Aorta (tissue), 5 donors: ENCODE measurements around the gene ZNF333. TPM values are rescaled to one million over a fixed set of nuclear protein-coding genes. Genes with fewer than 3 reads are reported as not detected.

Experiments used
- ATAC-seq: fragments of 200-7000 bp; cut with Tn5 transposase; one replicate; pipeline ENCODE4 v1.9.1; 2022; ENCODE audit warnings: moderate library complexity; ENCODE audit not compliant: low FRiP score
- DNase-seq, 2 donors: peaks; one replicate each; pipeline ENCODE4 v3.0.0-alpha.2; 2020
- H3K27ac ChIP-seq, 2 donors: one replicate each; pipeline ENCODE4 v1.5.1; 2013; ENCODE audit warnings: low read length in 2 of 2, mild to moderate bottlenecking in 2 of 2, moderate library complexity in 2 of 2, control low read depth in 1 of 2, inconsistent platforms in 1 of 2, low read depth in 1 of 2
- H3K27me3 ChIP-seq, 2 donors: one replicate each; pipeline ENCODE4 v1.6.1; 2013; ENCODE audit warnings: control low read depth in 1 of 2, low read length in 1 of 2, mild to moderate bottlenecking in 1 of 2, moderate library complexity in 1 of 2; ENCODE audit not compliant: insufficient read depth in 2 of 2, control insufficient read depth in 1 of 2
- H3K36me3 ChIP-seq, 2 donors: one replicate each; pipeline ENCODE4 v1.6.1; 2013; ENCODE audit warnings: control low read depth in 1 of 2, low read length in 1 of 2, mild to moderate bottlenecking in 1 of 2; ENCODE audit not compliant: insufficient read depth in 2 of 2, control insufficient read depth in 1 of 2
- H3K4me1 ChIP-seq, 2 donors: one replicate each; pipeline ENCODE4 v1.6.1; 2013; ENCODE audit warnings: low read length in 2 of 2, control low read depth in 1 of 2, mild to moderate bottlenecking in 1 of 2, moderate library complexity in 1 of 2; ENCODE audit not compliant: insufficient read depth in 2 of 2, control insufficient read depth in 1 of 2
- H3K4me3 ChIP-seq, 2 donors: one replicate each; pipeline ENCODE4 v1.5.1; 2013; ENCODE audit warnings: low read length in 2 of 2, control low read depth in 1 of 2, mild to moderate bottlenecking in 1 of 2
- H3K9me3 ChIP-seq: one replicate; pipeline ENCODE4 v1.6.1; 2013; ENCODE audit warnings: mild to moderate bottlenecking, low read length; ENCODE audit not compliant: control insufficient read depth
- WGBS, 2 donors: extraction: QIAGEN DNeasy Blood & Tissue Kit; methylation state at CpG; one replicate each; pipeline ENCODE4 v1.1.7; 2013; 5-methylcytosine and 5-hydroxymethylcytosine counted together
- intact Hi-C, 2 donors: fragments of 100-400 bp; cut with DNase I; formaldehyde crosslinking; loops; one replicate each; pipeline versions ENCODE4 v1.14.2 to v1.15.0; 2022
- polyA plus RNA-seq, 2 donors: library from polyadenylated mRNA; stranded (reverse); fragments of 200-250 nt; gene quantifications; one replicate each; pipeline ENCODE4 v1.2.3, GENCODE V29; 2013
- total RNA-seq, 2 donors: library from RNA; stranded (reverse); fragmentation: NEBNext Ultra II Directional; extraction: Animal tissue kit (Norgen Biotek cat#: 25700); gene quantifications; one replicate each; pipeline ENCODE4 v1.2.1, GENCODE V29; 2021
- donor health status: healthy with polysubstance abuse.
- donor health status: Bipolar disorder and iron deficiency.
- donor health status: DM: no; HTN: no; CAD: no.
- donor health status: DM: no; HTN: no; CAD: no.
- donor health status: DM: yes; HTN: yes; CAD: no.

The ZNF333 gene
- total and polyA plus RNA-seq, 4 donors, result 5.6 to 33.6 (median 29.3) TPM

DNA sequence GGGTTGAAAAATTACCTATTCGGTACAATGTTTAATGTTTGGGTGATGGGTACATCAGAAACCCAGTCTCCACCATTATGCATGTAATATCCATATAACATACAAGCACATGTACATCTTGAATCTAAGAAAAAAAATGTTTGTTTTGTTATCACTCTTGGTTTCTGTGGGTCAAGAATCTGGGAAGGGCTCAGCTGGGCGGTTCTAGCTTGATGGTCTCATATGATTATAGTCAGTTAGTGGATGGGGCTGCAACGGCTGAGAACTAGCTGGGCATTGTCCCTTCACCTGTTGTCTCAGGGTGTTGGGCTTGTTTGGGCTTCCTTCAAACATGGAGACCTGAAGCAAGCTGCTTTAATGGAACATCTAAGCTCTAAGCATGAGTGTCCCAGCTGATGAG lies 19.9 kb upstream of the ZNF333 start:
- H3K36me3 ChIP-seq, result no peaks in the 10 kb centered on the region
- peaks cover 6% of the 10 kb centered on the region for H3K9me3 ChIP-seq
- WGBS, 2 donors, result 70 to 71% methylated on average over 3 of the region's 3 CpGs
- H3K27me3 ChIP-seq, result no peaks in the 10 kb centered on the region
- ATAC-seq (no peak), DNase-seq (no peak)
- intact Hi-C loops, result no loop called here
- no peaks in the 10 kb centered on the region for H3K4me1 ChIP-seq
- H3K4me3 ChIP-seq, result no peak overlapping the region
- no peak overlapping the region for H3K27ac ChIP-seq

DNA sequence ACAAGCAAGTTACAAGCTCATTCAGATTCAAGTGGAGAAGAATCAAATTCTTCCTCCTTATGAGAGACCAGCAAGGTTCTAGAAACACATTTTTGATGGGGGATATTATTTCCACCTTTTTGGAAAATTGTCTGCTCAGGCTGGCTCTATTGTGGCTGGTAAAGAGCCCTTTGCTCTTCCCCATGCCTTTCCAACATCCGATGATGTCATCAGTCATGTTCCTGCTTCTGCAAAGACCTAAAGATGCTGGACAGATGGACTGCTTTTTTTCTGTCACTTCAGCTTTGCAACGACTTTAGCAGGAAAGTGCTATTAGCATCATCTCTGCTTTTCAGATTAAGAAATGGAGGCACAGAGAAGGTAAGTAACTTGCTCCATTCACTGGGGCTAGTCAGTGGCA lies 19.4 kb upstream of the ZNF333 start:
- no peaks in the 10 kb centered on the region for H3K4me1 ChIP-seq
- no peak overlapping the region for H3K4me3 ChIP-seq
- H3K27ac ChIP-seq, result no peak overlapping the region
- no peak for DNase-seq
- no peaks in the 10 kb centered on the region for H3K27me3 ChIP-seq
- intact Hi-C loops, result no loop called here
- ATAC-seq, result no peak
- 63 to 66% methylated on average over 2 of the region's 2 CpGs for WGBS, 2 donors
- H3K9me3 ChIP-seq, result peaks cover 6% of the 10 kb centered on the region
- H3K36me3 ChIP-seq, result no peaks in the 10 kb centered on the region

DNA sequence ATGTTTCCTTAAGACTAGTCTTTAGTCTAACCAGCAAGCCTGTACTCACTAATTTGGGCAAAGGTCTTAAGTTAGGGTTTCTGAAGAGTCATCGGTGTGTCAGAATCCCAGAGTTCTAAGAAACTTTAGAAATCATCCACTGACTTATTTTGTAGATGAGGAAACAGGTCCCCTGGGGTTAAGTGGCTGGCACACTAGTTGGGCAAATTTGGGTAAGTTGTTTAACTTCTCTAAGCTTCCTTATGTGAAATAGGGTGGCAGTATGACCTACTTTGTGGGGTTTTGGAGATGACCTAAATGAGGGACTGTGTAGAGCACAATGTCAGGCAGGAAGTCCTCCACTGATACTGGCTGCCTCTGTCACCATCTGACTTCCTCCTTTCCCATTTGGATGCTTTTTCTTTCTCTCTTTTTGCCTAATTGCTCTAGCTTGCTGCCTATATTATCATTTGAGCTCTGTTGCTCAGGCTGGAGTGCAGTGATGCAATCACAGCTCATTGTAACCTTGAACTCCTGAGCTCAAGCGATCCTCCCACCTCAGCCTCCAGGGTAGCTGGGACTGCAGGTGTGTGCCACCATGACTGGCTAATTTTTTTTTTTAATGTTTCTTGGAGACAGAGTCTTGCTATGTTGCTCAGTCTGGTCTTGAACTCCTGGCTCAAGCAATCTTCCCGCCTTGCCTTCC lies 17.5 kb upstream of the ZNF333 start:
- no peak overlapping the region for H3K4me3 ChIP-seq
- 79 to 83% methylated on average over 3 of the region's 3 CpGs for WGBS, 2 donors
- intact Hi-C loops, result no loop called here
- H3K36me3 ChIP-seq, result no peaks in the 10 kb centered on the region
- peaks cover 6% of the 10 kb centered on the region for H3K9me3 ChIP-seq
- H3K4me1 ChIP-seq, result no peaks in the 10 kb centered on the region
- ATAC-seq (no peak), DNase-seq (no peak)
- H3K27ac ChIP-seq, result no peak overlapping the region
- H3K27me3 ChIP-seq, result no peaks in the 10 kb centered on the region

DNA sequence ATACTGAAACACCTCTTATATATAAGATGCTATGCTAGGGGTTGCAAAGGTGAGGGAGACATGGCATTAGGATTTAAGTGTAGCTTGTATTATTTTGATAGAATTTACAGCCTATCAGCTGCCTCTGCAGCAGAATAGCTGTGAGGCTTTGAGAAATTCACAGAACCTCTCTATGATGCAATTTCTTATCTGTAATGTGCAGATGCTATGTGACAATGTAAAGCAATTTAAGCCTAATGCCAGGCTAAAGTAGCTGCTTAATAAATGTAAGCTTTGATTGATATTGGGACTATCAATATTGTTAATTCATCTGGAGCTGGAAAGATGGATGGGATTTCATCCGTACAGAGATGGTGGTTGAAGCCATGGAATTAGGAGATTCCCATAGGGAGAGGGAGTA lies 16.8 kb upstream of the ZNF333 start:
- ATAC-seq (no peak), DNase-seq (no peak)
- Histone ChIP-seq H3K9me3 (peaks cover 6% of the 10 kb centered on the region), H3K36me3 (no peaks in the 10 kb centered on the region), H3K4me3 (no peak overlapping the region), H3K27ac (no peak overlapping the region), H3K27me3 (no peaks in the 10 kb centered on the region), H3K4me1 (no peaks in the 10 kb centered on the region)
- intact Hi-C loops, result no loop called here
- 46 to 51% methylated on average over 1 of the region's 1 CpG for WGBS, 2 donors

DNA sequence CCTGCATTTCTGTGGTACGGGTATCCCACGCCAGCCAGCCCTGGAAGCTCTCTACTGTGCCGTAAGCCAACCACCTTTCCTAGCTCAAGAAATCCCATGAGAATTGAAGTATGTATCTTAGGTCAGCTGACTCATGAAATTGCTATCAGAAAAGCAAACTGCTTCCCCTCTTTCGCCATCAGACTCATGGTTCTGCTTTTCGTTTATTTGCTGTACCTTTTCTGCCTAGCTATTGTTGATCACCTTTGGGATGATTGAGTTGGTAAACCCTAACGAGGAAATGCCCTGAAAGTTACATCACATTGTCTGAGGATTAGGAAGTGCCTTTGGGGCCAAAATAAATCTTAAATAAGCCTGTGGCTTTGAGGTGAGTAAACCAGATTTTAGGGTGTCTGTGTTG lies 15.1 kb upstream of the ZNF333 start, which contains the start of gene ADGRE3:
ADGRE3 (minus strand) TSS at position 81 of the 400 bp plus-strand sequence; CDS start at position 7, 74 bp downstream.
- intact Hi-C loops, result no loop called here
- DNase-seq (no peak), ATAC-seq (no peak)
- H3K27me3 ChIP-seq, result no peaks in the 10 kb centered on the region
- no peak within 1 kb of the TSS for H3K4me3 ChIP-seq
- no peaks in the 10 kb centered on the region for H3K4me1 ChIP-seq
- H3K27ac ChIP-seq, result no peak within 1 kb of the TSS
- H3K9me3 ChIP-seq, result peaks cover 4% of the 10 kb centered on the region
- no peaks in the 10 kb centered on the region for H3K36me3 ChIP-seq
- 25 to 36% methylated on average over 6 of the region's 6 CpGs for WGBS, 2 donors

DNA sequence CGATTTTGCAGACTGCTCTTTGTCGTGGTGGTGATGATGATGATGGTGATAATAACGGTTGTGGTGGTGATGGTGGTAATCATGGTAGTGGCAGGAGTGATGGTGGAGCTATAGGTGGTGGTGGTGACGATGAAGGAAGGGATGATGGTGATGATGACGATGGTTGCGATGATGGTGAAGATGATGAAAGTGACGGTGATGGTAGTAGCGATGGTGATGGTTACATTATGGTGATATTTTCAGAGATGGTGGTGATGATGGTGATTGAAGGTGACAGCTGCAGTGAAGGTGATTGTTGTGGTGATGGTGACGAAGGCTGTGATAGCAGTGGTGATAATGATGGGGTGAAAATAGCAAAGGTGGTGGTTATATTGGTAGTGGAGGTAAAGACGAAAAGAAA lies 13.1 kb upstream of the ZNF333 start:
- ATAC-seq, result no peak
- WGBS, 2 donors, result 82 to 84% methylated on average over 10 of the region's 10 CpGs
- no peaks in the 10 kb centered on the region for H3K9me3 ChIP-seq
- H3K36me3 ChIP-seq, result no peaks in the 10 kb centered on the region
- intact Hi-C loops, result no loop called here
- H3K27ac ChIP-seq, result no peak overlapping the region
- H3K27me3 ChIP-seq, result no peaks in the 10 kb centered on the region
- H3K4me3 ChIP-seq, result no peak overlapping the region
- no peaks in the 10 kb centered on the region for H3K4me1 ChIP-seq
- no peak for DNase-seq

DNA sequence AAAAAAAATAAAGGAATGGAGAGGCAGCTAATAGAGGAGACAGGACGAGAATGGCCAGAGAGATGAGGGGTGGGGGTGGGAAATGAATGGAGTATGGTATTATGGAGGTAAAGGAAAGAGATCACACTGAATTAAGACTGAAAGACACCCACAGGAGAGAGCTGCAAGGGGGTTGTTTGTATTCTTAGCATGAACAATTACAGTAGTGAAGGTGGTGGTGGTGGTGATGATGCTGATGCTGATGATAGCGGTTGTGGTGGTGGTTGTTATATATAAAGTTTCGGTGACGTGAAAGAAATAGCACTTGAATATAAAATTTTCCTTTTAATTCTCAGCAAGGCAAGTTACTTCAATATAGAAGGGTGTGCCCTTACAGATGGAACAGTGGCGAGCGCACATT lies 12.4 kb upstream of the ZNF333 start:
- Histone ChIP-seq H3K4me3 (no peak overlapping the region), H3K27me3 (no peaks in the 10 kb centered on the region), H3K9me3 (no peaks in the 10 kb centered on the region), H3K27ac (no peak overlapping the region), H3K4me1 (no peaks in the 10 kb centered on the region), H3K36me3 (no peaks in the 10 kb centered on the region)
- intact Hi-C loops, result no loop called here
- ATAC-seq, result no peak
- 86 to 89% methylated on average over 6 of the region's 6 CpGs for WGBS, 2 donors
- no peak for DNase-seq

DNA sequence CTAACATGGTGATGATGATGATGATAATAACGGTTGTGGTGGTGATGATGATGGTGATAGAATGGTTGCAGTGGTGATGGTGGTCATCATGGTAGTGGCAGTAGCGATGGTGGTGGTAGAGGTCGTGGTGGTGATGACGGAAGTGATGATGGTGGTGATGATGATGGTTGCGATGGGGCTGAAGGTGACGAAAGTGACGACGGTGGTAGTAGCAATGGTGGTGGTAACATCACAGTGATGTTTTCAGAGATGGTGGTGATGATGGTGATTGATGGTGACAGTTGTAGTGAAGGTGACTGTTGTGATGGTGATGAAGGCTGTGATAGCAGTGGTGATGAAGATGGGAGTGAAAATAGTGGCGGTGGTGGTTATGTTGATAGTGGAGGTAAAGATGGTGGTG lies 11.6 kb upstream of the ZNF333 start:
- intact Hi-C loops, result no loop called here
- DNase-seq, result no peak
- H3K9me3 ChIP-seq, result no peaks in the 10 kb centered on the region
- no peaks in the 10 kb centered on the region for H3K36me3 ChIP-seq
- H3K27me3 ChIP-seq, result no peaks in the 10 kb centered on the region
- no peak overlapping the region for H3K27ac ChIP-seq
- H3K4me3 ChIP-seq, result no peak overlapping the region
- ATAC-seq, result no peak
- H3K4me1 ChIP-seq, result no peaks in the 10 kb centered on the region
- 79 to 86% methylated on average over 9 of the region's 9 CpGs for WGBS, 2 donors

DNA sequence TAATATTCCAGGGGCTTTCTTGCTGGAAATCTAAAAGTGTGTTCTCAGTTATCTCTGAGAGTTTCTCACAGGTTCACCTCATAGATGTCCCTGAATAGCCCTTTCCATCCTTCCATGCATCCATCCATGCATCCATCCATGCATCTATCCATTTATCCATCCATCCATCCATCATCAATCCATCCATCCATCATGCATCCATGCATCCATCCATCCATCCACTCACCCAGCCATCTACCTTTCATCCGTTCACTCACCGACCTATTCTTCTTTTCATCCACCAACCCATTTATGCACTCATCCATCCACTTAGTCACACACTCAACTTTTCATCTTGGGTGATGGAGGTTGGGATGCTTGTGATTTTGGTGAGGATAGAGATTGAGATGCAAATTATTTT lies 7.8 kb upstream of the ZNF333 start:
- no peaks in the 10 kb centered on the region for H3K4me1 ChIP-seq
- H3K27ac ChIP-seq, result no peak overlapping the region
- DNase-seq (no peak), ATAC-seq (no peak)
- H3K9me3 ChIP-seq, result no peaks in the 10 kb centered on the region
- H3K36me3 ChIP-seq, result no peaks in the 10 kb centered on the region
- no peak overlapping the region for H3K4me3 ChIP-seq
- intact Hi-C loops, result no loop called here
- WGBS, 2 donors, result 77 to 83% methylated on average over 2 of the region's 2 CpGs
- H3K27me3 ChIP-seq, result no peaks in the 10 kb centered on the region
